ENCODE data around the gene NME9. TPM values are rescaled to one million over a fixed set of nuclear protein-coding genes. Genes with fewer than 3 reads are reported as not detected.

The NME9 gene
- 1 to 10 TPM in 1 of 2 donors, under 1 TPM in 1; 0.40 to 1.3 TPM for total RNA-seq
- 0.68 TPM for polyA plus RNA-seq (2013, experiment 1 of 2)
- 0.83 TPM for polyA plus RNA-seq (2013, experiment 2 of 2)
- long read RNA-seq, experiment 1, partial matches to known transcripts: 0 of 1 reads
- long read RNA-seq, experiment 1, other reads (novel, unspliced or antisense): 1 of 1 reads
- long read RNA-seq, experiment 2, partial matches to known transcripts: 1 of 4 reads
- long read RNA-seq, experiment 2, other reads (novel, unspliced or antisense): 3 of 4 reads
- long read RNA-seq, experiment 3, partial matches to known transcripts: 1 of 2 reads
- long read RNA-seq, experiment 3, other reads (novel, unspliced or antisense): 1 of 2 reads
- long read RNA-seq, experiment 4, partial matches to known transcripts: 0 of 1 reads
- long read RNA-seq, experiment 4, other reads (novel, unspliced or antisense): 1 of 1 reads

GRCh38 chr3:138329127-138329983 is at the start of gene NME9:
TSS of gene NME9 (minus strand) at chr3:138329851. CDS start at chr3:138329335, 516 bp downstream.
- peaks cover 17% of the 10 kb centered on the region for H3K4me1 Mint-ChIP-seq
- Histone ChIP-seq H3K9me3 (ENCODE audit: control insufficient read depth, low read length) (no peaks in the 10 kb centered on the region), H3K4me3 (ENCODE audit: low read length) (peak within 1 kb of the TSS; percentile 87), H3K4me1 (ENCODE audit: control insufficient read depth, insufficient read depth, low read length) (peaks cover 2% of the 10 kb centered on the region), H3K27ac (ENCODE audit: low read depth, low read length) (peak within 1 kb of the TSS; percentile 39), H3K27me3 (ENCODE audit: control insufficient read depth, insufficient read depth, low read length, poor library complexity, severe bottlenecking) (no peaks in the 10 kb centered on the region), H3K36me3 (ENCODE audit: control insufficient read depth, insufficient read depth, low read length) (no peaks in the 10 kb centered on the region), H3K9ac (ENCODE audit: extremely low read depth, low read length, poor library complexity, severe bottlenecking) (peak within 1 kb of the TSS; percentile 78)
- no peaks in the 10 kb centered on the region for H3K9me3 Mint-ChIP-seq
- peak; percentile 99 for DNase-seq
- no peaks in the 10 kb centered on the region for H3K36me3 Mint-ChIP-seq (ENCODE audit: low read depth)
- 1 to 3% methylated on average over 23 to 62 of the region's 62 CpGs for WGBS, 2 experiments (ENCODE audit: insufficient coverage in 1 of 2, insufficient read length in 1 of 2)
- no peaks in the 10 kb centered on the region for H3K27me3 Mint-ChIP-seq (ENCODE audit: insufficient read depth)
- TF ChIP-seq CTCF (conservative IDR thresholded peaks at IDR 0.05): peak; percentile 81
- peak within 1 kb of the TSS; percentile 76 for H3K4me3 Mint-ChIP-seq
- peak within 1 kb of the TSS; percentile 91 for H3K27ac Mint-ChIP-seq

- H3K4me3 ChIP-seq (ENCODE audit: low read length): no peak overlapping the region
- H3K9me3 ChIP-seq (ENCODE audit: control insufficient read depth, low read length): no peaks in the 10 kb centered on the region
- WGBS, 2 experiments (ENCODE audit: insufficient coverage in 1 of 2, insufficient read length in 1 of 2): 93% methylated on average over 1 of the region's 1 CpG; no CpG with 5 or more reads in 1 of the 2 experiments
- no peaks in the 10 kb centered on the region for H3K36me3 ChIP-seq (ENCODE audit: control insufficient read depth, insufficient read depth, low read length)
- no peaks in the 10 kb centered on the region for H3K9me3 Mint-ChIP-seq
- DNase-seq: no peak
- no peak overlapping the region for H3K9ac ChIP-seq (ENCODE audit: extremely low read depth, low read length, poor library complexity, severe bottlenecking)
- H3K4me1 Mint-ChIP-seq: no peaks in the 10 kb centered on the region
- peaks cover 6% of the 10 kb centered on the region for H3K36me3 Mint-ChIP-seq (ENCODE audit: low read depth)
- no peaks in the 10 kb centered on the region for H3K27me3 ChIP-seq (ENCODE audit: control insufficient read depth, insufficient read depth, low read length, poor library complexity, severe bottlenecking)
- no peak for TF ChIP-seq CTCF (conservative IDR thresholded peaks at IDR 0.05)
- no peaks in the 10 kb centered on the region for H3K27me3 Mint-ChIP-seq (ENCODE audit: insufficient read depth)
- H3K27ac ChIP-seq (ENCODE audit: low read depth, low read length): no peak overlapping the region
- no peak overlapping the region for H3K4me3 Mint-ChIP-seq
- H3K4me1 ChIP-seq (ENCODE audit: control insufficient read depth, insufficient read depth, low read length): no peaks in the 10 kb centered on the region
- H3K27ac Mint-ChIP-seq: no peak overlapping the region
Observed at GRCh38 chr3:138378990-138379389, 49.3 kb upstream of the NME9 start.

- H3K36me3 ChIP-seq (ENCODE audit: control insufficient read depth, insufficient read depth, low read length): no peaks in the 10 kb centered on the region
- no peaks in the 10 kb centered on the region for H3K9me3 Mint-ChIP-seq
- no peak overlapping the region for H3K4me3 Mint-ChIP-seq
- DNase-seq: no peak
- no peak for TF ChIP-seq CTCF (conservative IDR thresholded peaks at IDR 0.05)
- no peaks in the 10 kb centered on the region for H3K4me1 Mint-ChIP-seq
- H3K4me1 ChIP-seq (ENCODE audit: control insufficient read depth, insufficient read depth, low read length): no peaks in the 10 kb centered on the region
- peaks cover 10% of the 10 kb centered on the region for H3K36me3 Mint-ChIP-seq (ENCODE audit: low read depth)
- H3K27ac Mint-ChIP-seq: no peak overlapping the region
- H3K27ac ChIP-seq (ENCODE audit: low read depth, low read length): no peak overlapping the region
- no peaks in the 10 kb centered on the region for H3K9me3 ChIP-seq (ENCODE audit: control insufficient read depth, low read length)
- WGBS, 2 experiments (ENCODE audit: insufficient coverage in 1 of 2, insufficient read length in 1 of 2): 89% methylated on average over 4 to 5 of the region's 5 CpGs
- H3K9ac ChIP-seq (ENCODE audit: extremely low read depth, low read length, poor library complexity, severe bottlenecking): no peak overlapping the region
- no peaks in the 10 kb centered on the region for H3K27me3 ChIP-seq (ENCODE audit: control insufficient read depth, insufficient read depth, low read length, poor library complexity, severe bottlenecking)
- H3K4me3 ChIP-seq (ENCODE audit: low read length): no peak overlapping the region
- no peaks in the 10 kb centered on the region for H3K27me3 Mint-ChIP-seq (ENCODE audit: insufficient read depth)
Observed at GRCh38 chr3:138378331-138378730, 48.7 kb upstream of the NME9 start.

Data from endodermal cell (in vitro differentiated cells).